GM19239 (cell line): ENCODE results near the gene KATNAL2.
A peak's percentile ranks its signal among the peaks of the same experiment; 100 is the strongest.

ENCODE experiments used
- DNase-seq: peaks from one replicate; pipeline ENCODE4 v3.0.0; 2011; ENCODE audit warnings: low spot score; ENCODE audit not compliant: insufficient read length
- FAIRE-seq: peaks from 2 replicates; lab custom pipeline; 2011; peaks lifted over from hg19 to GRCh38; lab: Jason Lieb, UNC

Gene KATNAL2

DNA sequence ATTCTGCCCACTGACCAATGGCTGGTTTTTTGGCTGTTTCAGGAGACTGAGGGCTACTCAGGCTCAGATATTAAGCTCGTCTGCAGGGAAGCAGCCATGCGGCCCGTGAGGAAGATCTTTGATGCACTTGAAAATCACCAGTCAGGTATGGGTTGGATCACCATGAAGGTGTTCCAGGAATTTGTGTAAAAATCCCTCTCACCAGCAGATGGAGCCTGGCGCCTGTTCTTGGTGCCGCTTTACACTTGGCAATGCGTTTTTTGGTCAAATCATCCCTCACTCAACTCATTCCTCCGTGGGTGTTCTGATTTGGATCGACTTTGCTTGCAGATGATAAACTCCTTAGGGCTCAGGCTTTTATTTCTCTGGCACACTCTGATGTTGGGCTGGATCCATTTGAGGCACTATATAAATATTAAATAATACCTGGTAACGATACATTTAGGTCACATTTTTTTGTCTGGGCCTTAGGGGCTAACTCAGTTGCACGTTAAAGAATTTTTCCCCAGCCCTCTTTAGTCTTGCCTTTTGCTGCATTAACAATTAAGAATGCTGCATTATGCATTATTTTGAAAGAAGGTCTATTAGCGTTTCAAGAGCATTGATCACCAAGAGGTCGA lies 182.9 kb downstream of the KATNAL2 start:
- FAIRE-seq, result peak; percentile 49
- DNase-seq, result peak; percentile 25

- DNase-seq (no peak), FAIRE-seq (no peak)
Measured at GRCh38 chr18:47108373-47108772, 191.0 kb downstream of the KATNAL2 start.

GRCh38 chr18:47108998-47109405 lies 191.6 kb downstream of the KATNAL2 start:
- DNase-seq (no peak), FAIRE-seq (no peak)

DNA sequence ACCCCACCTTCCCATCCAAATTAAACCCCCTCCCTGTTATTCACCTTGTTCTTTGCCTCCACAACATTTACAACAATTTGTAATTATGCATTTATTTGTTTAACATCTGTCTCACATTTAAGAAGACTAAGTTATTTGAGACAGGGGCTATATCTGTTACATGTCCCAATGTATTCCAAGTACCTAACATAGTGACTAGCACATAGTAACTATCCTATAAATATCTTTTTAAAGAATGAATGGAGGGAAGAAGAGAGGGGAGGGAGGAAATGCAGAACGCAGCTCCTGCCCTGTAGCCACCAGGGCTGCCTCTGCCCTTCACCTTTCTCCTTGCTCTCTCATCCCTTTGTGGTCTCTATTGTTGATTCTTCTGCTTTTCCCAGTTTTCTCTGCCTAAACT lies 192.3 kb downstream of the KATNAL2 start:
- no peak for FAIRE-seq
- no peak for DNase-seq

GRCh38 chr18:47110492-47111274 lies 193.3 kb downstream of the KATNAL2 start:
- DNase-seq (no peak), FAIRE-seq (no peak)

DNA sequence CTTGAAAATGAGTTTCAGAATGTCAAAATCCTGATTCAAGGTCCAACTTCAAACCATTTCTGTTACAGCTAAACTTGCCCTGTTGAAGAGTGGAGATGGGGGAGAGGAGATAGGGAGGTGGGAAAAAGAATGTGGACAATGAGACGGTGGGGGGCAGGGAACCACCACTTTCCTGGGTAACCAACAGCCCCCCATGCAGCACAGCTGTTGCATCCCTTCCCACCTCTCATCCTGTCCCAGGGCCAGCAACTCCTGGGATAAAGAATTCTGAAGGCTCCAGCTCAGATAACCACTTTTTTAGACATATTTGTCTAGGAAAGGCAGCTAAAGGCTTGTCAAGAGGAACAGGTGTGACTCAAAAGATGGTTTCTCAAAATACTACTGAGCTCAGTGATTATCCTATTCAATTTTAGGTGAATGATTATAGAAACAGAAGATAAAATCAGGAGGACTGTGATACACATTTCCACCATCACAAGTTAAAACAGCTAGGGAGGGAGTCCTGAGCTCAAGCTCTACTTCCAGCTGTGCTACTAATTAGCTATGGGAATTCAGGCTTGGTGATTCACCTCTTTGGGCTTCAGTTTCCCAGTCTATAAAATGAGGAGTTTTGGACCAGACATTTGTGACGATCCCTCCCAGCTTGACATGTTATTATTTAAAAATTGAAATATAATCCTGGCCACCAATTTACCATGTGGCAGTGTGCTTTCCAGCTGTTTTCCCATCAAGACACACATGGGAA lies 196.6 kb downstream of the KATNAL2 start:
- DNase-seq, result no peak
- no peak for FAIRE-seq

DNA sequence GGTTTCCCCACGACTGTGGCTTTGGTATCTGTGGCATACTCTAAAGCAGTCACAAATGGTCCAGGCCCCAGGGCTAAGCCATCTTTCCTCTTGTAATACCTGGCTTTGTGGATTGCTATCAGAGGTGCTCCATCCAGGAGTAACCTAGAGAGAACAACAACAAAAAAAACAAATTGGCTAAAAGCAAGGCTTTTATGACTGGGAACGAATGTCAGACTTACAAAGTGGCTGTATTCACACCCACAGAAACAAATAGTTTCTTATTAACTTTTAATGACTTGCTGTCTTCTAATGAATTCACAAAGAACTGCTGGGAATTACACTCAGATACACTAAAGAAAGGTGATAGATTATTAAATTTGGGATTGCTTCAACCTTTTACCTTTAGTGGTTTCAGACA lies 197.8 kb downstream of the KATNAL2 start:
- FAIRE-seq, result no peak
- DNase-seq, result no peak

DNA sequence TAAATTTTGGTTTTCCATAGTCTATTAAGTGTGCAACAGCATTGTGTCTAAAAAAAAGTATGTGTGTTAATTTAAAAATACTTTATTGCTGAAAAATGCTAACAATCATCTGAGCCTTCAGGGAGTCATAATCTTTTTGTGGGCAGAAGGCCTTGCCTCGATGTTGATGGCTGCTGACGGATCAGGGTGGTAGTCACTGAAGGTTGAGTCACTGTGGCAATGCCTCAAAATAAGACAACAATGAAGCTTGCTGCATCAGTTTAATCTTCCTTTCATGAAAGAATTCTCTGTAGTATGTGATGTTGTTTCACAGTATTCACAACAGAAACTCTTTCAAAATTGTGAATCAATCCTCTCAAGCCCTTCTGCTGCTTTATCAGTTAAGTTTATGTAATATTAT lies 201.6 kb downstream of the KATNAL2 start:
- DNase-seq (no peak), FAIRE-seq (no peak)

- FAIRE-seq (peak; percentile 40), DNase-seq (no peak)
Measured at GRCh38 chr18:47120428-47120827, 203.0 kb downstream of the KATNAL2 start.

DNA sequence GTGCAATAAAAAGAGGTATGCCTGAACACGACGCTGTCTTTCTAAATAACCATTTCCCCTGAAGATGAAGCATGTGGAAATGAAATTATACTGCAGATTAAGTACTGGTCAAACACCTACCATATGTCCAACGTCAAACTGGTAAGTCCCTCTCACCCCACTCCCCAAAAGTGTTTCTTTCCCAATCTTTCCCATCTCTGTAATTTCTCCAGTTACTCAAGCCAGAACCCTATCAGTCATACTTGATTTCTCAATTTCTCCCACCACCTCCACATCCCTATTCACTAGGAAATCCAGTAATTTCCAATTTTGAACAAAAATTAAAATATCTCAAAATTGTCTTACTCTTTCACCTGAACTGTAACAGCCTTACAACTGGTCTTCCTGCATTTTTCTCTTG lies 203.7 kb downstream of the KATNAL2 start:
- DNase-seq (no peak), FAIRE-seq (no peak)

DNA sequence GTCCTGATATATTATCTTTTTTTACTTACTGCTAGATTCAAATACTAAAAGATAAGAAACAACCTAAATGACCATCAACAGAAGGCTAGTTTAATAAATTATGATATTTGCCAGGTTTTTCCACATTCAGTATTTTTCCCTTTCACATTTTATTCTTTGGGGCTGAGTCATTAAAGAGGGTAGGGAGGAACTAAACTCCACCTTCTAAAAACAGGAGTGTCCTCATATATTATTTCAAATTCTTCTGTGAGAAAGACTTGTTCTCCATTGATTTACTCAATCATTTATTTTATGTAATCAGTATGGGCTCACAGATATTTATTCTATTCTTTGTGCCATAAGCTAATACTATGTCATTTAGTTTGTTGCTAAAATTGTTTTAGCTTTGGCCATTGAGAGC lies 223.9 kb downstream of the KATNAL2 start:
- DNase-seq (no peak), FAIRE-seq (peak; percentile 60)

- no peak for DNase-seq
- FAIRE-seq, result no peak
Measured at GRCh38 chr18:47143153-47143552, 225.8 kb downstream of the KATNAL2 start.

DNA sequence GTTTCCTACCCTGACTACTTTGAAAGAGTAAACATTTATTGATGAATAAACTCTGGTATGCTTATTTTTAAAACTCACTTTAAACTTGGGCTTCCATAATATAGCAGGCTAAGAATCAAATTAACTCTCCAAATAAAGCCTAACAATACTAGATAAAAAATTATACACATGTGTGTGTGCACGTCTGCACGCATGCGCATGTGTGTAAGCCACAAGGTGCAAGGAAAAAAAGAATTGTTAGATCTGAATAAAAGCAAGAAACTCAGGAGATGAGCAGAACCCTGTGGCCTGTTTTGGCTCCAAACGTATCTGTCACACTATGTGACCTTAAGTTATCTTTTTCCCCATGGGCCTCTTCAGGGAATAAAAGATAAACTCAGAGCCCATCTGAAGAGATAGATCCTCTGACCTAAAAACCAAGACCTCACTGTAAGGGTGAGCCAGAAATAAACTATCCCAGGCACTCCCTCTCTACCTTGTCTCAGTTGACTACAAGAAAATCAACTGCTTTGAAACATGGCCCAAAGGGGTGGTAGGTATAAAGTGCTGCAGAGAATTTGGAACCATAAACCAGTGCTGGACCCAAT lies 226.6 kb downstream of the KATNAL2 start:
- DNase-seq, result no peak
- no peak for FAIRE-seq

DNA sequence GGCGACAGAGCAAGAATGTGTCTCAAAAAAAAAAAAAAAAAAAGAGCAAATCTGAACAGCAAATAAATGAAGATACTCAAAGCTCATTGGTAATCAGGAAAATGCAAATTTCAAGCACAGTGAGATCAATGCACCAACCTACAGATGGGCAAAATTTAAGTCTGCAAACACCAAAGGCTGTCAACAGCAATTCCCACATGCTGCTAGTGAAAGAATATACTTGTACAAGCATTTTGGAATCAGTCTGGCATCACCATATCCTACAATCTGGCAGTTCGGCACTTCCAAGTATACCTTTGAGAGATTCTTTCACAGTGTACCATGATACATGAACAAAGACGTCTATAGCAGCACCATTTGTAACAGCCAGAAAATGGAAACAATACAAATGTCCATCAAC lies 228.8 kb downstream of the KATNAL2 start:
- FAIRE-seq (no peak), DNase-seq (no peak)

DNA sequence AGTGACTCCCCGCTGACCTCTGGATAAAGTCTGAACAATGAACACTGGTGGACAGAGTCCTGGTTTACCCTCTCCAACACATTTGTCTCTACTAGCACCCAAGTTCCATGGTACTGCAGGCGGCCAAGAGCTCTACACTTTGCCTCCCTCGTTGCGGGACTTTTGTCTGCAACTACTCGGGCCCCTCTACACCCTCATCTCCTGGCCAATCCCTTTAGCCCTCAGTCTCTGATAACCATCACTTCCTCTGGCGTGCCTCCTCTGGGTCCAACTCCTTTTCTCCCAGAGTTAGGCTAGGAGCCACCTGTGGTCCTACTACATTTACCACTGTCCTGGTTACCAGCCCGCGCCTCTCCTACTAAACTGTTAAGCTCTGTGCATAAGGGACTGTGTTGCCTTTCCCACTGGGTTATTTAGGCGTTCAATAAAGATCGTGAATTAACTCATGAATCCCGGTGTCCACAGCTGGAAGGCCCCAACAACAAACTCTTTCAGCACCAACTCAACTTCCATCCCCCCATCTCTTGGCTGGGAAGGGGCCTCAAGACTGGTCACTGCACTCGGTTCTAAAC lies 232.1 kb downstream of the KATNAL2 start:
- FAIRE-seq (no peak), DNase-seq (no peak)

- peak; percentile 59 for DNase-seq
- FAIRE-seq, result peak; percentile 89
Measured at GRCh38 chr18:47150029-47150823, 232.8 kb downstream of the KATNAL2 start, which contains the start of gene HDHD2. Gene HDHD2, minus strand, starts transcription at chr18:47150500. Its CDS starts 14,061 bp downstream, at chr18:47136439.

- DNase-seq (no peak), FAIRE-seq (peak; percentile 80)
Measured at GRCh38 chr18:47150824-47151366, 233.5 kb downstream of the KATNAL2 start.

DNA sequence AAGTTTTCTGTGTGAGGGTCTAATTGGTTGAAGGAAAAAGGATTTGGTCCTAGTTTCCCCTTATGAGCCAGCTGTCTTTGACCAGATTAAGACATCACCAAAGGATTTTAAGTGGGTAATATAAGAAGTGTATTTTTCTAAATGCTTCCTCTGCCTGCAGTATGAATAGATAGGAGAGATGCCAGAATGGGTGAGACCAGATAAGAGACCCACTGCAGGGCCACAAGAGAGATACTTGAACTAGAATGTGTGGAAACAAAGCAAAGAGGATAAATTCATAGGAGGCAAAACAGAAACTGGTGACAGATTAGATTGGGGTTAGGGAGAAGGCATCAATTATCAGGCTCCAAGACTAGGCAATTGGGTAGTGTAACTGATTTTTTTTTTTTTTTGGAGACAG lies 234.0 kb downstream of the KATNAL2 start:
- DNase-seq (no peak), FAIRE-seq (no peak)
